ENCODE measurements around the gene SH3D21.

- TF ChIP-seq CTCF (IDR thresholded peaks at IDR 0.05 in 4 of 5, conservative IDR thresholded peaks at IDR 0.05 in 1 of 5) (no peak), POLR2A (IDR thresholded peaks at IDR 0.05) (peak in 1 of 2 donors; percentile 18)
Measured at GRCh38 chr1:36321119-36321951, 15.2 kb downstream of the SH3D21 start.
